DOHH2 (cell line): ENCODE data around the gene MLF2.

Experiments used
- H3F3A ChIP-seq: fragments of 200-600 bp; sonication (generic), shearing (Covaris generic); 2 replicates; pipeline ENCODE4 v1.6.0; 2016; ENCODE audit warnings: antibody characterized with exemption, mild to moderate bottlenecking; ENCODE audit not compliant: control insufficient read depth, insufficient read depth
- H3K27ac ChIP-seq: fragments of 200-600 bp; sonication (generic); 2 replicates; pipeline ENCODE4 v1.5.1; 2014; ENCODE audit warnings: low read depth, mild to moderate bottlenecking, low read length, moderate library complexity
- H3K27me3 ChIP-seq: fragments of 200-600 bp; sonication (generic); 2 replicates; pipeline ENCODE4 v1.6.1; 2014; ENCODE audit warnings: mild to moderate bottlenecking, low read length, mixed read lengths; ENCODE audit not compliant: control insufficient read depth
- H3K36me3 ChIP-seq: fragments of 200-600 bp; sonication (generic); 2 replicates; pipeline ENCODE4 v1.6.1; 2014; ENCODE audit warnings: mild to moderate bottlenecking, low read length, moderate library complexity, mixed read lengths; ENCODE audit not compliant: control insufficient read depth
- H3K4me1 ChIP-seq: fragments of 200-600 bp; sonication (generic); 2 replicates; pipeline ENCODE4 v1.6.1; 2014; ENCODE audit warnings: mild to moderate bottlenecking, low read length, mixed read lengths; ENCODE audit not compliant: control insufficient read depth
- H3K4me2 ChIP-seq: fragments of 200-600 bp; sonication (generic); 2 replicates; pipeline ENCODE4 v1.6.0; 2014; ENCODE audit warnings: mild to moderate bottlenecking, low read length, moderate library complexity
- H3K4me3 ChIP-seq: fragments of 200-600 bp; sonication (generic); 2 replicates; pipeline ENCODE4 v1.5.1; 2014; ENCODE audit warnings: mild to moderate bottlenecking, low read length, mixed read lengths
- H3K79me2 ChIP-seq: fragments of 200-600 bp; sonication (generic); 2 replicates; pipeline ENCODE4 v1.6.1; 2014; ENCODE audit warnings: mild to moderate bottlenecking, low read length, mixed read lengths; ENCODE audit not compliant: control insufficient read depth
- H3K9me2 ChIP-seq: fragments of 200-600 bp; sonication (generic); replicated peaks from 2 replicates; pipeline ENCODE4 v1.6.1; 2014; ENCODE audit warnings: mild to moderate bottlenecking, low read length, mixed read lengths; ENCODE audit not compliant: control insufficient read depth
- H3K9me3 ChIP-seq: fragments of 200-600 bp; sonication (generic); 2 replicates; pipeline ENCODE4 v1.6.1; 2014; ENCODE audit warnings: antibody characterized with exemption, low read length, mixed read lengths; ENCODE audit not compliant: control insufficient read depth, insufficient read depth
- H4K20me1 ChIP-seq: fragments of 200-600 bp; sonication (generic); 2 replicates; pipeline ENCODE4 v1.6.0; 2014; ENCODE audit warnings: low read depth, mild to moderate bottlenecking, antibody characterized with exemption, low read length, moderate library complexity; ENCODE audit not compliant: control insufficient read depth, insufficient read depth
- CTCF ChIP-seq: fragments of 200-600 bp; sonication (generic); IDR thresholded peaks from one replicate; pipeline ENCODE4 v1.5.1; 2014; ENCODE audit warnings: antibody characterized with exemption, mild to moderate bottlenecking, low read depth, low read length; ENCODE audit not compliant: poor library complexity, severe bottlenecking
- EZH2phosphoT487 ChIP-seq: fragments of 200-600 bp; sonication (generic); IDR thresholded peaks from 2 replicates; pipeline ENCODE4 v1.6.1; 2017; ENCODE audit warnings: borderline replicate concordance, mild to moderate bottlenecking, antibody characterized with exemption, low read length, moderate library complexity, mixed read lengths

The MLF2 gene

GRCh38 chr12:6786416-6787094, 33.6 kb upstream of the MLF2 start:
- H3K27ac ChIP-seq, result no peak overlapping the region
- H3K4me1 ChIP-seq, result no peaks in the 10 kb centered on the region

GRCh38 chr12:6784761-6785160, 31.8 kb upstream of the MLF2 start:
- Histone ChIP-seq H3K4me2 (no peak overlapping the region), H3K36me3 (no peaks in the 10 kb centered on the region), H3K27me3 (peaks cover 13% of the 10 kb centered on the region), H3K27ac (no peak overlapping the region), H3K79me2 (no peaks in the 10 kb centered on the region), H4K20me1 (no peaks in the 10 kb centered on the region), H3K4me1 (no peaks in the 10 kb centered on the region), H3K4me3 (no peak overlapping the region), H3F3A (no peaks in the 10 kb centered on the region), H3K9me2 (no peaks in the 10 kb centered on the region), H3K9me3 (no peaks in the 10 kb centered on the region)
- TF ChIP-seq CTCF (no peak), EZH2phosphoT487 (no peak)

More at GRCh38 chr12:6786416-6787094, 33.6 kb upstream of the MLF2 start:
- Histone ChIP-seq H3F3A (no peaks in the 10 kb centered on the region), H3K27me3 (peaks cover 21% of the 10 kb centered on the region), H3K4me3 (no peak overlapping the region), H3K9me3 (no peaks in the 10 kb centered on the region), H3K4me2 (no peak overlapping the region), H3K9me2 (no peaks in the 10 kb centered on the region), H3K36me3 (no peaks in the 10 kb centered on the region), H3K79me2 (no peaks in the 10 kb centered on the region), H4K20me1 (no peaks in the 10 kb centered on the region)
- TF ChIP-seq CTCF (no peak), EZH2phosphoT487 (no peak)

- TF ChIP-seq EZH2phosphoT487 (no peak), CTCF (no peak)
- 0 out of 2 replicates have a peak, but pooled peaks cover under 1% of the 10 kb centered on the region for H3F3A ChIP-seq
These were observed 31.4 kb upstream of the MLF2 start for GRCh38 chr12:6784296-6784695.

More at GRCh38 chr12:6784296-6784695, 31.4 kb upstream of the MLF2 start:
- Histone ChIP-seq H3K79me2 (no peaks in the 10 kb centered on the region), H3K4me1 (peaks cover under 1% of the 10 kb centered on the region), H4K20me1 (no peaks in the 10 kb centered on the region), H3K9me3 (no peaks in the 10 kb centered on the region), H3K36me3 (no peaks in the 10 kb centered on the region), H3K9me2 (no peaks in the 10 kb centered on the region), H3K4me2 (no peak overlapping the region), H3K27me3 (peaks cover 8% of the 10 kb centered on the region), H3K4me3 (no peak overlapping the region), H3K27ac (no peak overlapping the region)
